ENCODE data around the gene GPD1L. TPM values are rescaled to one million over a fixed set of nuclear protein-coding genes. Genes with fewer than 3 reads are reported as not detected.

The GPD1L gene
- total and polyA plus RNA-seq, 8 donors = 16.5 to 79.0 (median 34.7) TPM

GRCh38 chr3:32076566-32076965 is 29.9 kb upstream of the GPD1L start:
- no peaks in the 10 kb centered on the region for H3K27me3 ChIP-seq
- no peak overlapping the region for H3K27ac ChIP-seq
- H3K4me1 ChIP-seq = peaks cover 0 to under 1% (median 0%) of the 10 kb centered on the region in 4 donors
- 84 to 97% (median 90%) methylated on average over 3 of the region's 3 CpGs for WGBS, 5 donors
- peaks cover 0 to 11% (median 0%) of the 10 kb centered on the region in 4 donors for H3K9me3 ChIP-seq
- TF ChIP-seq POLR2AphosphoS5 (IDR thresholded peaks at IDR 0.05) (no peak), EP300 (IDR thresholded peaks at IDR 0.05) (no peak), CTCF (IDR thresholded peaks at IDR 0.05) (no peak), POLR2A (IDR thresholded peaks at IDR 0.05) (no peak)
- intact Hi-C loops (cut with DNase I; ENCODE audit: low total_unique reads) = no loop called here
- H3K36me3 ChIP-seq = no peaks in the 10 kb centered on the region
- no peak overlapping the region for H3K4me3 ChIP-seq
- DNase-seq = no peak

DNA sequence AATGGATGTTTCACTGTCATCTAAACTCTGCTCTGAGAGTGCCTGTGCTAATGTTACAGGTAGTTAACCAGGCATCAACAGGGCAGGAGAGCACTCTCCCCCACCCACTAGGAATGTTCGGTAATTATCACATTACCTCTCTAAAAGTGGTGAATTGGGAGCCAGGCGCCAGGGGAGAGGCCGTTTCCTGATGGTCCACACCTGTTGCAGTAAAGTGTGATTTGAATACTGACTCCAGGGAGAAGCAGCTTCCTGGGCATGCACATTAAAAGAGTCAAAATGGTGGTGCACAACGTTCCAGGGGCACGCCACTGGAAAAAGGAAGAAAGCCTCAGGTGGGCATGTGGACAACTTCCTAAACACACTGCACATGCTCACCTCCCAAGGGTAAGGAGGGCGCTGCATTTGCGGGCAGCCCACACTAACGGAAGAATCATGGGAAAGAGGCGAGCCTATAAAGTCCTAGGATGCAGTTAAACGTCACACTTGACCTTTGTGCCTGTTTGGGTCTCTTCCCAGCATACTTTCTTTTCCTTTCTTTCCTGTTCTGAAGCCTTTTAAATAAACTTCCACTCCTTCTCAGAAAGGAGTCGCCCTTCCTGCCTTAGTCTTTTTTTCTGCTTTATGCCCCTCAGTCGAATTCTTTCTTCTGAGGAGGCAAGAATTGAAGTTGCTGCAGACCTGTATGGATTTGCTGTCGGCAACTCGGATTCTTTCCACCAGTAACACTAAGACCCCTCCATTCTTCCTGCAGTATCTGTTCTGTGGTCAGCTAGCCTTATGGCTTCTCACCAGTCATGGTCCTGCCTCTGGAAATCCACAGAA is 28.9 kb upstream of the GPD1L start:
- H3K9me3 ChIP-seq = peaks cover 0 to 3% (median 0%) of the 10 kb centered on the region in 4 donors
- no peaks in the 10 kb centered on the region for H3K36me3 ChIP-seq
- TF ChIP-seq POLR2AphosphoS5 (IDR thresholded peaks at IDR 0.05) = no peak
- no peak for TF ChIP-seq EP300 (IDR thresholded peaks at IDR 0.05)
- TF ChIP-seq POLR2A (IDR thresholded peaks at IDR 0.05) = no peak
- TF ChIP-seq CTCF (IDR thresholded peaks at IDR 0.05) = no peak
- H3K4me3 ChIP-seq = no peak overlapping the region
- 68 to 72% (median 69%) methylated on average over 14 of the region's 14 CpGs for WGBS, 5 donors
- H3K27me3 ChIP-seq = no peaks in the 10 kb centered on the region
- peak in 1 of 2 donors; percentile 15 for DNase-seq
- intact Hi-C loops (cut with DNase I; ENCODE audit: low total_unique reads) = no loop called here
- H3K27ac ChIP-seq = no peak overlapping the region
- H3K4me1 ChIP-seq = peaks cover 1 to 9% (median 6%) of the 10 kb centered on the region in 4 donors

- intact Hi-C loops (cut with DNase I; ENCODE audit: low total_unique reads) = no loop called here
- Histone ChIP-seq H3K4me3 (no peak overlapping the region), H3K27ac (no peak overlapping the region)
These were observed 28.3 kb upstream of the GPD1L start for GRCh38 chr3:32078085-32078634.

GRCh38 chr3:32078864-32079263 is 27.6 kb upstream of the GPD1L start:
- no peaks in the 10 kb centered on the region for H3K27me3 ChIP-seq
- H3K36me3 ChIP-seq = no peaks in the 10 kb centered on the region
- TF ChIP-seq CTCF (IDR thresholded peaks at IDR 0.05) (no peak), EP300 (IDR thresholded peaks at IDR 0.05) (no peak), POLR2A (IDR thresholded peaks at IDR 0.05) (no peak), POLR2AphosphoS5 (IDR thresholded peaks at IDR 0.05) (no peak)
- peaks cover 10 to 22% (median 16%) of the 10 kb centered on the region in 4 donors for H3K4me1 ChIP-seq
- intact Hi-C loops (cut with DNase I; ENCODE audit: low total_unique reads) = no loop called here
- H3K27ac ChIP-seq = no peak overlapping the region
- no peaks in the 10 kb centered on the region for H3K9me3 ChIP-seq
- H3K4me3 ChIP-seq = no peak overlapping the region
- no peak for DNase-seq

More at GRCh38 chr3:32078085-32078634, 28.3 kb upstream of the GPD1L start:
- H3K9me3 ChIP-seq = no peaks in the 10 kb centered on the region
- H3K4me1 ChIP-seq = peaks cover 8 to 16% (median 12%) of the 10 kb centered on the region in 4 donors
- WGBS, 5 donors = 83 to 93% (median 91%) methylated on average over 3 of the region's 3 CpGs
- no peak for TF ChIP-seq POLR2AphosphoS5 (IDR thresholded peaks at IDR 0.05)
- TF ChIP-seq EP300 (IDR thresholded peaks at IDR 0.05) = no peak
- no peak for TF ChIP-seq POLR2A (IDR thresholded peaks at IDR 0.05)
- no peak for TF ChIP-seq CTCF (IDR thresholded peaks at IDR 0.05)
- DNase-seq = no peak
- no peaks in the 10 kb centered on the region for H3K36me3 ChIP-seq
- no peaks in the 10 kb centered on the region for H3K27me3 ChIP-seq
